Skin of body (tissue), 2 donors: Measurements from ENCODE around the gene ASIC1. TPM values are rescaled to one million over a fixed set of nuclear protein-coding genes. Genes with fewer than 3 reads are reported as not detected.
A peak's percentile ranks its signal among the peaks of the same experiment; 100 is the strongest.

Experiments
- DNase-seq: peaks from one replicate; lab custom pipeline; 2025; lab: John Stamatoyannopoulos, UW
- total RNA-seq: library from RNA; depleted of rRNA; stranded (reverse); fragments of >200 nt; gene quantifications from one replicate; pipeline ENCODE4 v1.2.3, GENCODE V29; 2014

ASIC1 gene
- total RNA-seq, 1 donor from 2014 or later: 4.0 TPM

DNA sequence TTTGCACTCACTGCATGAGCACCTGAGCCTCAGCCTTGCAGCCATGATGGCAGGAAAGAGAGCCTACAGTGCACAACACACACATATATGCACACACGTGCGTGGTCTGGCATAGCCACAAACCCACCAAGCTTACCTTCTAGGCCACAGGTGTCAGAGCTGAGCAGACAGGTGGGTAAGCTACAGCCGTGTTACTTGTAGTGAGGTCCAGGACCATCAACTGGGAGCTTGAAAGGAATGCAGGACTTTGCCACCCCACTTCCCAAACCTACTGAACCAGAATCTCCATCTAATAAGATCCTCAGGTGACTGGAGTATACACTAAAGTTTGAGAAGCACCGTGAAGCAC lies 2.7 kb downstream of the ASIC1 start:
- no peak for DNase-seq

DNA sequence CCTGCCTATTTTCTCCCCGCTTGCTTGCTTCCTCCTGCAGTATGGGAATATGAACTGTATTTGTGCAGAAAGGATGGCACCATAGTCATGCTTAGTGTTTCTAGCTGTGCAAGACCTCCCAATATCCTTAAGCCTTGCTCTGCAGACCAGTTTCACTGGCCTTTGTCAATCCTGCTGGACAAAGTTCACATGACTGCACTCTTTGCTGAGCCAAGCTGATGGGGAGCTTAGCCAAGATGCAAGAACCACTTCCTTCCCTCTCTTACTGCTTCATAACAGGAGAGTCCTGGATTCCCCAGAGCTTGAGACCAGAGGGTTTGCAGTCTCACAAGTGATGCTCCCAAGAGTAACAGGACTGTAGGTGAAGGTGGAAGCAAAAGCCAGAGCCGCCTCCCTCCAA lies 3.8 kb downstream of the ASIC1 start:
- no peak for DNase-seq

DNA sequence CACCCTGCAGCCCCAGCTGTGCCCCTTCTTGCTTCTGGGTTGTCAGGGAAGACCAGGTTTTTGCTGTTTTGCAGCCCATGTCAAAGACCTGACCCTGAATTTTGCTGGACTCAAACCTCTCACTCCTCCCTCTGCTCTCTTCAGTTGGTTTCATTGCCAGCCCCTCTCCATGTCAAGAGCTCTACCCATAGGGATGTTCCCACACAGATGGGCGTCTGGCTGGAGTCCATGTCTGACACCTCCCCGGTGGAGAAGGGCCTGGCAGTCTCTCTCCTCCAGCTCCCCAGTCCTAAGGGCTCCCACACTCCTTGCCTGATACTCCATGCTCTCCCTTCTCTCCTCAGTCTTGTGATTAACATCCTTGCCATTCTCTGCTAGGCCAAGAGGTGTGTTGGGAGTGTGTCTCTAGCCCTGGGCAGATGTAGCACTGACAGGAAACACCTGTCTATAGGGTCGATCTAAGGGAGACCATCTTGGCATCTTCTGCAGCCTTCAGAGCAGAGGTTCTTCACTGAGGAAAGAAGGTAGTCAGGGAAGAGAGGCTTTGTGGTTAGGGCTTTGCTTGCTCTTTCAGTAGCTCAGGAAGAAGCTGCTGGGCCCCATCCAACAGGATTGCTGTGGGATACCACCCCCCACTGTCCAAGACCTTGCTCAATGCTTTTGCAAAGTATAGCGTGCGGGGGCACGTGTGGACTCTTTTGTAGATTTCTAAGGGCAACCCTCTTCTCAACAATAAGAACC lies 4.7 kb downstream of the ASIC1 start:
- no peak for DNase-seq

DNA sequence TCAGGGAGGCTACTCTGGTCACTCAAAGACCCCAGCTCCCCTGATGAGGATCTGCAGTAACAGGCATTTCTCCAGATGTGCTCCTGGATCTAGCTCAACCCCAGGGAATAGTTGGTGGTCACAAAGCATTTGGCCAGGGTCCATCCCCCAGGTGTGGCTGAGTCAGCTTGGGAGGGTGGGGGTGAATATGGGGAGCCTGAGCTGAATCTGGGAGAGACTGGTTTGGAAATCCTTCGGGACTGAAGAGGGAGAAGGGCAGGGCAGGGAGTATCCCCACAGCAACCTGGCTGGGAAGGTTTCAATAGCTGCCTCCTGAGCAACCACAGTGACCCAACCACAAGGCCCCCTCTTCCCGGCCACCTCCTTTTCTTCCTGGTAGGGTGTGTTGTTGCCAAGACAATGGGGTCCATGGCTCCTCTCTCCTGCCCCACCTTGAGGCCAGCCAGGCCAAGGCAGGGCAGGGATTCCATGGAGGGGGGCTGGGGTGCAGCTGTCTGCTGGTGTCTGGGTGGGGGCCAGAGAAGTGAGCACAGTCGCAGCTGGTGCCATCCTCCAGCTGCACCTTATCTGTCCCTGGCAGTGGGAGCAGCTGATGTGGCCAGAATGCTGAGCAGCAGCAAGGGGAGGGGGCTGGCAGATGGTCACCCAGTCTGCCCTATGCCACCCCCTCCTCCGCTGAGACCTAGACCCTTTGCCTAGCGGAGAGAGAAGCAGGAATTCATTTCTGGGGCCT lies 5.5 kb downstream of the ASIC1 start:
- no peak for DNase-seq

DNA sequence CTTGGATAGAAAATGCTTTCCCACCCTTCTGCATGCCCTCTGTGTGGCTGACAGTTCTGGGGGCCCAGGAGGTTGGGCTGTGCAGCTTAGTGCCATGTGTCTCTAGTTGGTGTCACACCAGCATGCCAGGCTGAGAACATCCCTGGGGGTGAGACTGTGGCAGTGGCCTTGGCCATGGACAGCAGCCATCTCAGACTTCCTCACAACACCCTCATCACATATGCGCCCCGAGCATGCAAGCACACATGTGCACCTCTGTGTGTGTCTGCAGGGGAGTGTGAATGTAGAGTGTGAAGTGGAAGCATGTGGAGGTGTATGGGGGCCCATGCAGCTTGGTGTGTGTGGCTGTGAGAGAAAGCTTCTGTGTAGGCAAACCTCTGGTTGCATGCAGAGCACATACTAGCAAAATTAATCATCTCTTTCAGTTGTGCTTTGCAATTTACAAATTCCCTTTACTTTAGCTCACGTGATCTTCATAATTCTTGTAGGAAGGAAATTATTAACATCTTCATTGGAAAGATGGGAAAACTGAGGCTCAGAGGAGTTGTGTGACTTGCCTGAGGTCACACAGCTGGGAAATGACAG lies 8.4 kb downstream of the ASIC1 start:
- no peak for DNase-seq

DNA sequence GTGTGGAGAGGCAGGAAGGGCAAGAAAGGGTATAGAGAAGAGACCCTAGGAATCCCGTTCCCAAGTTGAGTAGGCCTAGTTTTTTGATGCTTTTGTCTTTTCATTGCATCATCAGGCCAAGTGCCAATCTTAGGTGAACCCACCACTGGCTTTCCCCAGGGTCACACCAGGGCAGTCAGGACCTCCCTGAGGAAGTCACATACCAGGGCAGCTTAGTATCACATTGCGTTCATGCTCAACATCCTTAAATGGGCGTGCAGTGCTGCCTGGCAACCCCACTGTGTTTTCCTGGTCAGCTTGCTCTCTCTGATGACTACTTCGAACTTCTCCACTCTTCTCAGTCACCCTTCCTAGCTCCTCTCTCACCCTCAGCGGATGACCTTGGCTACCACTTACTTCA lies 9.0 kb downstream of the ASIC1 start:
- DNase-seq: no peak

DNA sequence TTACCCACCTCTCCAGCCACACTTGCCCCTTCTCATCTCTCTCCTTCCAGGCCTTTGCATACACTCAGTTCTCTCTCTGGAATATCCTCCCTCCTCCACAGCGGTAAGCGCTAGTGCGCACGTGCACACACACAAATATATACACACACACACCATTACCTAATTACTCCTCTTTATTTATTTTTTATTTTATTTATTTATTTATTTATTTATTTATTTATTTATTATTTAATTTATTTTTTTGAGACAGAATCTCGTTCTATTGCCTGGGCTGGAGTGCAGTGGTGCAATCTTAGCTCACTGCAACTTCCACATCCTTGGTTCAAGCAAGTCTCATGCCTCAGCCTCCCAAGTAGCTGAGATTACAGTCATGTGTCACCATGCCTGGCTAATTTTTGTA lies 11.7 kb downstream of the ASIC1 start:
- no peak for DNase-seq

DNA sequence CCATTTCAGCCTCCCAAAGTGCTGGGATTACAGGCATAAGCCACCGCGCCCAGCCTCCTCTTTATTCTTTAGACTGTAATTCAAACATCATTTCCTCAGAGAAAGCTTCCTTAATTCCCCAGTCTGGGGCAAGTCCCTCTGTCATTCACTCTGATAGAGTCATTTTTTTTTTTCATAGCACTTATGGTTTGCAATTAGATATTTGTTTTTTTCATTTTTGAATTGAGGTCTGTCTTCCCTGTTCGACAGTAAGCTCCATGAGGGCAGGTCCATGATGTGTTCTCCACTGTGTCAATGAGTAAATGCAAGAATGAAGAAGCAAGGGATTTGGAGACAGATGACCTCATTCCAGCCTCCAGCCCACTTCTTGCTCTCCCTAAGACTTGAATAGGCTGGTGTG lies 12.1 kb downstream of the ASIC1 start:
- DNase-seq: no peak

DNA sequence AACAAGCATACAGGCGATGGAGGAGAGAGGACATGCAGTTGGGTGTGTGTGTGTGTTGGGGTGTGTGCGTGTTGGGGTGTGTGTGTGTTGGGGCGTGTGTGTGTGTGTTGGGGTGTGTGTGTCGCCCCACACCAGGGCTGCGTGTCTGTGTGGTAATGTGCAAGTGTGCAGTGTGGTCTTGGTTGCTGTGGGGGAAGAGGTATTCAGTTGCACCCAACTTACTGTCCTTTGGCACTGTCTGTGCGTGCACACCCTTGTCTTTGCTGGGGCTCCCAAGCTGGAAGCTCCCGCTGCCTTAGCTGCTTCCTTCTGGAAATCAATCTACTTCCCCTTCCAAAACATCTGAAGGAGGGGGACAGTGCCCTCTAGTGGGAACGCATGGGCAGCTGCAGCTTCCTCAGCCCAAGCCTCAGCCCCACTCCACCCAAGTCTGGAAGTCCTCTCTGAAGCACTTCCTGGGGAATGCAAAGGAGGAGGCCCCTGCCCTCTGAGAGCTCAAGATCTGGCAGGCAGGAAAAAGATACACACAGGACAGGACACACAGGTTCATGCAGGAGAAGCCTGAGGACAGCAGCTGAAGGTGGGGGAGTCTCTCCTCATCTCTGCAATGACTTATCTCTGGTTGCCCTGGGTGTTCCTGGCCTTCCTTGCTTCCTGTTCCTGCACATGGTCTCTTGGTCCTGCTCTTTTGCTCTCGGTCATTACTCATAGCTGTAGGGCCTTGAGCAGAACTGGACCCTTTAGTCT lies 13.1 kb downstream of the ASIC1 start:
- DNase-seq: peak; percentile 87

DNA sequence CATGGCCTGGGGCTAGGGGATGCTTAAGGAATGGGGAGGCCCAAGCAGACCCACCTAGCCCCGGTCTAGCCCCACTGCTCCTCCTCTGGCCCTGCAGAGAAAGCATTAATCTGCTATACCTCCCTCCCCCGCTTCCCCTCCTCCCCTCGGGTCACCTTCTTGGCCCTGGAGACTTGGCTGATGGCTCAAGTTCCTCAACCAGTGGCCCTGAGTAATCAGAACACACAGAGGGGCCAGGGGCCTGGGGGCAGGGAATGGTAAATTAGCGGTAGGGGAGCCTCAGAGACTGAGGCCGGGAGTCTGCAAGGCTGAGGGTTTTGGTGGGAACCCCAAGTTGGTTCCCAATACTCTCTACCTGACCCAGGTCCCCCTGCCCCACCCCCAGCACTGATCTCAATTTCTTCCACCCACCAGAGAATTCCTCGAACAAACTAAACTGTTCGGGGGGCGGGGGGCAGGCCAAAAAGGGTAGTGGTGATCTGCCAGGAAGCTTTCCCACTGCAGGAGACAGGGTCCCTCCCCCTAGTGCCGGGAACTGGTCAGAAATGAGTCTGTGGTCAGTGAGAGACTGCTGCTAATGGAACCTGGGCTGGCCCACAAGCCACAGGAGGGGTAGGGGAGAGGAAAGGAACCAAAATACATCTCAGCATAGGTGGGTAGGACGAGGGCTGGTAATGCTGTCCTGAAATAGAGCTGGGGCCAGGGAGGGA lies 15.0 kb downstream of the ASIC1 start:
- DNase-seq: no peak

DNA sequence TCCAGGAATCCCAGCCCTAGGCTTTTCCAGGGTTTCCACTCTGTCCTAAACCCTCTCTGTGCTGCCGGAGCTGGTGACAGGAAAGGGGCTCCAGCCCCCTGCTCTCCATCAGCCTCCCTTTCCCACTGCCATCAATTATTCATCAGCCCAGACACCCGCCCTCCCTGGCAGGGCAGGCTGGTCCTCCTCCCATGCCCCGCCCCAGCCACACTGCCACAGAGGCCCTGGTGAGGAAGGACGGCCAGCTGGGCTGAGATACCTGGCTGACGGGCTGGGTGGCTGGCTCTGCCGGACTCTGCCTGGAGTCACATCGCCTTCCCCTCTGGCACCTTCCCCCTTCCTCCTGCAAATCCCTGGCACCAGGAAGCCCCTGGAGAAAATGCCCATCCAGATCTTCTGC lies 15.8 kb downstream of the ASIC1 start:
- no peak for DNase-seq

DNA sequence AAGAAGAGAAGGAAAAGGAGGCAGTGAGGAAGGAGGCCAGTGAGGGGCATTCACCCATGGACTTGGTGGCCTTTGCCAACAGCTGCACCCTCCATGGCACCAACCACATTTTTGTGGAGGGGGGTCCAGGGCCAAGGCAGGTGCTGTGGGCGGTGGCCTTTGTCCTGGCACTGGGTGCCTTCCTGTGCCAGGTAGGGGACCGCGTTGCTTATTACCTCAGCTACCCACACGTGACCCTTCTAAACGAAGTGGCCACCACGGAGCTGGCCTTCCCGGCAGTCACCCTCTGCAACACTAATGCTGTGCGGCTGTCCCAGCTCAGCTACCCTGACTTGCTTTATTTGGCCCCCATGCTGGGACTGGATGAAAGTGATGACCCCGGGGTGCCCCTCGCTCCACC lies 16.3 kb downstream of the ASIC1 start:
- DNase-seq: no peak

DNA sequence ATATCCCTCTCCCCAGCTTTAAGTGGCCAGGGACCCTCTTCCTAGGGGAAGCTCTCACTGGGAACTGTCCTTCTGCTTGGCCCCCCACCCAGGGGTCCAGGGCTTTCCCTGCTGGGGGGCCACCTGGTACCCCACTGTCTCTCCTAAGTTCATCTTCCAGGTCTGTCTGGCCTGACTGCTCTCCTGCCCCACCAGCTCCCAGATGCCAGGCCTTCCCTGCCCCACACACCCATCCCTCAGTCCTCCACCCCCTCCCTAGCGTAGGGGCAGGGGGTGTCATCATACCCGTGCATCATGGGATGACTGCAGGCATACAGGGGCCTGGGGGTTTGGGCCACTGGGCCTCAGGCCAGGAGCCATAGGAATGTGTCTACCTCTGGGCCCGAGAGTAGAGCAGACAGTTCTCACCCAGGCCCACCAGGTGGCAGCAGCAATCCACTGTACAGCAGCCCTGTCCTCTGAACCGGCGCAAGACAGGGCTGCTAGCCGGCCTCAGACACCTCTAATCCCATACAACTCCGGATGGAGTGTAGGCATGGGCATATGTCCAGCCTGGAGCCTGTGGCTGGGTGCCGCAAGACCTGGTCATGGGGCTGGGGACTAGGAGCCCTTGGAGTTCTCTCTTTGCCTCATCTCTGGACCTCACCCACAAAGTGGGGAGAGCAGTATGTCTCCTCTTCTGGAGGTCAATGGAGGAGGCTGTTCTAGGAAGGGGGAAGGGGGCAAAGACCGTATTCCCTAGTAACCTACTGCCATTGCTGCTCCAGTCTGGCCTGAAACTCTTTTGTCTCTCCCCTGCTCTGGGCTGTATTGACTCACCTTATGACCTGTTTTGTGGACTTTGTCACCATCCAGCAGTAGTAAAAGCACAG lies 17.8 kb downstream of the ASIC1 start:
- peak; percentile 39 for DNase-seq

DNA sequence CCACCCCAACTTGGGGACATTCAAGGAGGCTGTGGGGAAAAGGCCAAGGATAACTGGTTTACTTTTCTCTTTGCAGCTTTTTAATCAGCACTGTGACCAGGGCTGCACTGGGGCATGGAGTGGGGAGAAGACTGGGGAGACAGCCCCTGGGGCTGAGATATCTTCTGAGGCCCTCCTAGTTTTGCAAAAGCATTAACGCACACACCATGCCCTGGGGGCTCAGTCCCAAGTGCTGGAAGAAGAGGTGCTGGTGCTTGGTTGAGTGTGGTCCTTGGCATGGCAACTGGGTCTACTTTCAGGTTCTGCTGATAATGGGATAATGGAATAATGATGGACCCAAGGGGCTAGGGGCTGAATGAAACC lies 18.4 kb downstream of the ASIC1 start:
- no peak for DNase-seq

DNA sequence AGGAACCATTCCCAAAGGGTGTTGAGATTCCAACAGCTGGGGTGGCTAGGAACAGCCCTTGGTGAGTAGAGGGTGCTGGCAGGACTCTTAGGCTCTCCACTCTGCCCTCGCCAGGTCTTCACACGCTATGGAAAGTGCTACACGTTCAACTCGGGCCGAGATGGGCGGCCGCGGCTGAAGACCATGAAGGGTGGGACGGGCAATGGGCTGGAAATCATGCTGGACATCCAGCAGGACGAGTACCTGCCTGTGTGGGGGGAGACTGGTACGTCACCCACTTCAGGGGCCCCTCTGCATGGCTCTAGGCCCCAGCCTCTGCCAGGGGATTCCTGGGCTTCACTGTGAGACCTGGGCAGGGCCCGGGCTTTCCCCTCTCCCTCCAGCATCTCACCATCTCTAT lies 19.7 kb downstream of the ASIC1 start:
- DNase-seq: no peak

DNA sequence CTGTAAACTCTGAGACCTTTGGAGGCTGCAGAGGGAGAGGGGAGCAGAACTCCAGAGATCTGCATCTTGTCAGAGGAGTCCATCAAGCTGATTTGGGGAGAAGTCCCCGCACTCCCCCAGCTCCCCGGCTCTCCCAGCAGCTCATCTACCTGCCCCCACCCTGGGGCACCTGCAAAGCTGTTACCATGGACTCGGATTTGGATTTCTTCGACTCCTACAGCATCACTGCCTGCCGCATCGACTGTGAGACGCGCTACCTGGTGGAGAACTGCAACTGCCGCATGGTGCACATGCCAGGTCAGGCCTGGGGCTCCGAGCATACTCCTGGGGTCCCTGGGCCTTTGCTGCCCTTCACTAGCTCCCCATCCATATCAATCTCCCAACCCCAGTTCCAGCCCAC lies 20.9 kb downstream of the ASIC1 start:
- DNase-seq: no peak

DNA sequence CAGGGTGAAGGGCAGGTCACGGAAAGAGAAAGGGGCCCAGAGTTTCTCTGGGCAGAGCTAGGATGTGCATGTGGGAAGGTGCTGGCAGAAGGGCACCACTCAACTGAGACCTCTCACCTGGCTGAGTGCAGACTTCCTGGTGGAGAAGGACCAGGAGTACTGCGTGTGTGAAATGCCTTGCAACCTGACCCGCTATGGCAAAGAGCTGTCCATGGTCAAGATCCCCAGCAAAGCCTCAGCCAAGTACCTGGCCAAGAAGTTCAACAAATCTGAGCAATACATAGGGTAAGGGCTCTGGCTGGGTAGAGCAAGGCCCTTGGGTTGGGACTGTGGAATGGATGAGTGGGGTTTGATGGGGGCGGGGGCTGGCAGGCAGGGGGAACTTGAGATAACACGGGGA lies 22.4 kb downstream of the ASIC1 start:
- no peak for DNase-seq

DNA sequence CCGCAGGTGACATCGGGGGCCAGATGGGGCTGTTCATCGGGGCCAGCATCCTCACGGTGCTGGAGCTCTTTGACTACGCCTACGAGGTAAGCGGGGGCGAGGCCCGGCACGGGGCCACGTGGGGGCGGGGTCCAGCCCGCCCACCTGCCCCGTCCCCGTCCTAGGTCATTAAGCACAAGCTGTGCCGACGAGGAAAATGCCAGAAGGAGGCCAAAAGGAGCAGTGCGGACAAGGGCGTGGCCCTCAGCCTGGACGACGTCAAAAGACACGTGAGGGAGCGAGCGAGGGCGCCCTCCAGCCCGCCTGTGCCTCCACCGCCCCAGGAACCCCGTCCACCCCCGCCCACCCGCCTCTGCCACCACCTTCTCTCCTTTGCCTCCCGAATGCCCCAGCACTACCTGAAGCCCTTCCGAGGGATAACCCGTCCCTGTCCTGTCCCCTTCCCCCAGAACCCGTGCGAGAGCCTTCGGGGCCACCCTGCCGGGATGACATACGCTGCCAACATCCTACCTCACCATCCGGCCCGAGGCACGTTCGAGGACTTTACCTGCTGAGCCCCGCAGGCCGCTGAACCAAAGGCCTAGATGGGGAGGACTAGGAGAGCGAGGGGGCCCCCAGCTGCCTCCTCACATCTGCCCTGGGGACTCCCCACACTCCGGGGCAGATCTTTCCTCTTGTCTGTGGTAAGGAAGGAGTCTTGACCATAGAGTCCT lies 23.9 kb downstream of the ASIC1 start:
- no peak for DNase-seq

DNA sequence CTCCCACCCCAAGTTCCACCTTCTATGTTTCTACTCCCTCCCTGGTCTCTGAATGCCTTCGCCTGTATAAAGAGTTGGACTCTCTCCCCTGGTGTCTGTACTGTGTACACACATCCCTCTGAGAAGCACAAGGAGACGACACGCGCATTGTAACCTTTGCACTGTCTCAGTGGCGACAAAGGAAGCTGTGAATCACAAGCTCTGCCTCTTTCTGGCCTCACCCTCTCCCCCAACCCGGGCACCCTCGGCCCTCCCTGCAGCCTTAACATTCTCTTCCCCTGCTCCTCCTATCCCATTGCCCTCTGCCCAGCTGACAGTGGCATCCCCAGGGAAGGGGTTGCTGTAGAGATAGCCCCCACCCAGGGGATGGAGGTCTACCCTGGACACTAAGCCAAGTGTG lies 25.2 kb downstream of the ASIC1 start:
- no peak for DNase-seq

DNA sequence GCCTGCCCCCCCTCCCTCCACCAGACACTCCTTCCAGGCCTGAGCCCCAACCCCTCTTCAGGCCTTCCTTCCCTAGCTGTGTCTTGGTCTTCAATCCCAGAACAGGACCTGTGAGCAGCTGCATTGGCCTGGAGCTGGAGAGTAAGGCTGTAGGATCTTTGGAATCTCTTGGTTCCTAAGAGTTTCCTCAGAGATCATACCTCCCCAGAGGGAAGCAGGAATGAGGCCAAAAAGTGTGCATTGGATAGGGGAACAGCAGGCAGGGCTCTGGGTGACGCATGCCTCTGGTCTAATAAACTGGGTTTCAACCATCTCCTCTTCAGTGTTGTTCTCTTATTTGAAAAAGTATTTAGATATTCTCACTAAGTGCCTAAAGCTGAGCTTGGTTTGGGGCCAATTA lies 25.9 kb downstream of the ASIC1 start:
- DNase-seq: no peak
